ENCODE results near the gene PDE11A. TPM values are rescaled to one million over a fixed set of nuclear protein-coding genes. Genes with fewer than 3 reads are reported as not detected.
A peak's percentile ranks its signal among the peaks of the same experiment; 100 is the strongest.

The PDE11A gene
- total and polyA plus RNA-seq, 2 of the 13 experiments (the other 11 are each of a cell fraction or from before 2014, with no cell fraction given): 1.2 to 1.7 TPM

DNA sequence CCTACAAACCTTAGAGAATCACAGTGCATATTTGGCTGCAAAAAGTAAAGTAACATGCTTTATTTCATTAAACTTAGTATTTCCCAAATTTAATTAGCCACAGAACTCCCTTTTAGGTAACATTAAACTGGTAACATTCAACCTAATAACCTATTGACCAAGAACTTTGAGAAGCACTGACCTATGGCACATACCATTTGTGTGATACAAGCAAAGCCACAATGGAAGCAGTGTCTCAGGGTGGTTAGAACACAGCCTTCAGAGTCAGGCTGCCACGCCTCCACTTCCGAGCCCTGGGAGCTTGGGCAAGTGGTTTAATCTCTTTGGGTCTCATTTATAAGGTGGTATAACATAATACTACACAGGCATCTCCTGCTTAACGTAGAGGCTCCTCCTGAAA lies 301.4 kb downstream of the PDE11A start (continued):
- TF ChIP-seq ZMYM2 (CRISPR knock-in tag; IDR thresholded peaks at IDR 0.05): peak; percentile 63; the same call in 1 of the 2 replicates
- TF ChIP-seq ZNF547 (CRISPR knock-in tag; IDR thresholded peaks at IDR 0.05): no peak
- peak; percentile 53; the same call in 1 of the 2 replicates for TF ChIP-seq SOX5 (CRISPR knock-in tag; IDR thresholded peaks at IDR 0.05; ENCODE audit: borderline replicate concordance)
- TF ChIP-seq, protein P1, sequence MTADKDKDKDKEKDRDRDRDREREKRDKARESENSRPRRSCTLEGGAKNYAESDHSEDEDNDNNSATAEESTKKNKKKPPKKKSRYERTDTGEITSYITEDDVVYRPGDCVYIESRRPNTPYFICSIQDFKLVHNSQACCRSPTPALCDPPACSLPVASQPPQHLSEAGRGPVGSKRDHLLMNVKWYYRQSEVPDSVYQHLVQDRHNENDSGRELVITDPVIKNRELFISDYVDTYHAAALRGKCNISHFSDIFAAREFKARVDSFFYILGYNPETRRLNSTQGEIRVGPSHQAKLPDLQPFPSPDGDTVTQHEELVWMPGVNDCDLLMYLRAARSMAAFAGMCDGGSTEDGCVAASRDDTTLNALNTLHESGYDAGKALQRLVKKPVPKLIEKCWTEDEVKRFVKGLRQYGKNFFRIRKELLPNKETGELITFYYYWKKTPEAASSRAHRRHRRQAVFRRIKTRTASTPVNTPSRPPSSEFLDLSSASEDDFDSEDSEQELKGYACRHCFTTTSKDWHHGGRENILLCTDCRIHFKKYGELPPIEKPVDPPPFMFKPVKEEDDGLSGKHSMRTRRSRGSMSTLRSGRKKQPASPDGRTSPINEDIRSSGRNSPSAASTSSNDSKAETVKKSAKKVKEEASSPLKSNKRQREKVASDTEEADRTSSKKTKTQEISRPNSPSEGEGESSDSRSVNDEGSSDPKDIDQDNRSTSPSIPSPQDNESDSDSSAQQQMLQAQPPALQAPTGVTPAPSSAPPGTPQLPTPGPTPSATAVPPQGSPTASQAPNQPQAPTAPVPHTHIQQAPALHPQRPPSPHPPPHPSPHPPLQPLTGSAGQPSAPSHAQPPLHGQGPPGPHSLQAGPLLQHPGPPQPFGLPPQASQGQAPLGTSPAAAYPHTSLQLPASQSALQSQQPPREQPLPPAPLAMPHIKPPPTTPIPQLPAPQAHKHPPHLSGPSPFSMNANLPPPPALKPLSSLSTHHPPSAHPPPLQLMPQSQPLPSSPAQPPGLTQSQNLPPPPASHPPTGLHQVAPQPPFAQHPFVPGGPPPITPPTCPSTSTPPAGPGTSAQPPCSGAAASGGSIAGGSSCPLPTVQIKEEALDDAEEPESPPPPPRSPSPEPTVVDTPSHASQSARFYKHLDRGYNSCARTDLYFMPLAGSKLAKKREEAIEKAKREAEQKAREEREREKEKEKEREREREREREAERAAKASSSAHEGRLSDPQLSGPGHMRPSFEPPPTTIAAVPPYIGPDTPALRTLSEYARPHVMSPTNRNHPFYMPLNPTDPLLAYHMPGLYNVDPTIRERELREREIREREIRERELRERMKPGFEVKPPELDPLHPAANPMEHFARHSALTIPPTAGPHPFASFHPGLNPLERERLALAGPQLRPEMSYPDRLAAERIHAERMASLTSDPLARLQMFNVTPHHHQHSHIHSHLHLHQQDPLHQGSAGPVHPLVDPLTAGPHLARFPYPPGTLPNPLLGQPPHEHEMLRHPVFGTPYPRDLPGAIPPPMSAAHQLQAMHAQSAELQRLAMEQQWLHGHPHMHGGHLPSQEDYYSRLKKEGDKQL (CRISPR knock-in tag; IDR thresholded peaks at IDR 0.05; ENCODE audit: low read depth): no peak
- TF ChIP-seq ATAD3A (CRISPR knock-in tag; IDR thresholded peaks at IDR 0.05): no peak
- no peak for TF ChIP-seq MYNN (CRISPR knock-in tag; IDR thresholded peaks at IDR 0.05; ENCODE audit: low read depth)
- TF ChIP-seq ZNF124 (CRISPR knock-in tag; IDR thresholded peaks at IDR 0.05): no peak
- TF ChIP-seq ZNF207 (IDR thresholded peaks at IDR 0.05; ENCODE audit: borderline replicate concordance): no peak
- TF ChIP-seq ZNF260 (CRISPR knock-in tag; IDR thresholded peaks at IDR 0.05; ENCODE audit: borderline replicate concordance, low read depth): no peak
- TF ChIP-seq, protein P2, sequence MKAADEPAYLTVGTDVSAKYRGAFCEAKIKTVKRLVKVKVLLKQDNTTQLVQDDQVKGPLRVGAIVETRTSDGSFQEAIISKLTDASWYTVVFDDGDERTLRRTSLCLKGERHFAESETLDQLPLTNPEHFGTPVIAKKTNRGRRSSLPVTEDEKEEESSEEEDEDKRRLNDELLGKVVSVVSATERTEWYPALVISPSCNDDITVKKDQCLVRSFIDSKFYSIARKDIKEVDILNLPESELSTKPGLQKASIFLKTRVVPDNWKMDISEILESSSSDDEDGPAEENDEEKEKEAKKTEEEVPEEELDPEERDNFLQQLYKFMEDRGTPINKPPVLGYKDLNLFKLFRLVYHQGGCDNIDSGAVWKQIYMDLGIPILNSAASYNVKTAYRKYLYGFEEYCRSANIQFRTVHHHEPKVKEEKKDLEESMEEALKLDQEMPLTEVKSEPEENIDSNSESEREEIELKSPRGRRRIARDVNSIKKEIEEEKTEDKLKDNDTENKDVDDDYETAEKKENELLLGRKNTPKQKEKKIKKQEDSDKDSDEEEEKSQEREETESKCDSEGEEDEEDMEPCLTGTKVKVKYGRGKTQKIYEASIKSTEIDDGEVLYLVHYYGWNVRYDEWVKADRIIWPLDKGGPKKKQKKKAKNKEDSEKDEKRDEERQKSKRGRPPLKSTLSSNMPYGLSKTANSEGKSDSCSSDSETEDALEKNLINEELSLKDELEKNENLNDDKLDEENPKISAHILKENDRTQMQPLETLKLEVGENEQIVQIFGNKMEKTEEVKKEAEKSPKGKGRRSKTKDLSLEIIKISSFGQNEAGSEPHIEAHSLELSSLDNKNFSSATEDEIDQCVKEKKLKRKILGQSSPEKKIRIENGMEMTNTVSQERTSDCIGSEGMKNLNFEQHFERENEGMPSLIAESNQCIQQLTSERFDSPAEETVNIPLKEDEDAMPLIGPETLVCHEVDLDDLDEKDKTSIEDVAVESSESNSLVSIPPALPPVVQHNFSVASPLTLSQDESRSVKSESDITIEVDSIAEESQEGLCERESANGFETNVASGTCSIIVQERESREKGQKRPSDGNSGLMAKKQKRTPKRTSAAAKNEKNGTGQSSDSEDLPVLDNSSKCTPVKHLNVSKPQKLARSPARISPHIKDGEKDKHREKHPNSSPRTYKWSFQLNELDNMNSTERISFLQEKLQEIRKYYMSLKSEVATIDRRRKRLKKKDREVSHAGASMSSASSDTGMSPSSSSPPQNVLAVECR (CRISPR knock-in tag; IDR thresholded peaks at IDR 0.05; ENCODE audit: borderline replicate concordance): no peak
- no peak for TF ChIP-seq CCDC6 (CRISPR knock-in tag; IDR thresholded peaks at IDR 0.05)
- no peak for TF ChIP-seq FOXA1 (IDR thresholded peaks at IDR 0.05)
- TF ChIP-seq FOXA1 (CRISPR knock-in tag; IDR thresholded peaks at IDR 0.05): peak; percentile 11; the same call in 1 of the 2 replicates
- no peak for TF ChIP-seq ARNT2 (CRISPR knock-in tag; IDR thresholded peaks at IDR 0.05; ENCODE audit: low read depth)
- no peak for TF ChIP-seq SNAPC2 (CRISPR knock-in tag; IDR thresholded peaks at IDR 0.05)
- TF ChIP-seq ZNF17 (CRISPR knock-in tag; IDR thresholded peaks at IDR 0.05): no peak
- no peak for TF ChIP-seq KAT7 (CRISPR knock-in tag; IDR thresholded peaks at IDR 0.05; ENCODE audit: borderline replicate concordance)
- peak; percentile 71 for TF ChIP-seq HMG20A (CRISPR knock-in tag; IDR thresholded peaks at IDR 0.05; ENCODE audit: borderline replicate concordance)
- TF ChIP-seq, protein P3, sequence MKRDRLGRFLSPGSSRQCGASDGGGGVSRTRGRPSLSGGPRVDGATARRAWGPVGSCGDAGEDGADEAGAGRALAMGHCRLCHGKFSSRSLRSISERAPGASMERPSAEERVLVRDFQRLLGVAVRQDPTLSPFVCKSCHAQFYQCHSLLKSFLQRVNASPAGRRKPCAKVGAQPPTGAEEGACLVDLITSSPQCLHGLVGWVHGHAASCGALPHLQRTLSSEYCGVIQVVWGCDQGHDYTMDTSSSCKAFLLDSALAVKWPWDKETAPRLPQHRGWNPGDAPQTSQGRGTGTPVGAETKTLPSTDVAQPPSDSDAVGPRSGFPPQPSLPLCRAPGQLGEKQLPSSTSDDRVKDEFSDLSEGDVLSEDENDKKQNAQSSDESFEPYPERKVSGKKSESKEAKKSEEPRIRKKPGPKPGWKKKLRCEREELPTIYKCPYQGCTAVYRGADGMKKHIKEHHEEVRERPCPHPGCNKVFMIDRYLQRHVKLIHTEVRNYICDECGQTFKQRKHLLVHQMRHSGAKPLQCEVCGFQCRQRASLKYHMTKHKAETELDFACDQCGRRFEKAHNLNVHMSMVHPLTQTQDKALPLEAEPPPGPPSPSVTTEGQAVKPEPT (CRISPR knock-in tag; IDR thresholded peaks at IDR 0.05; ENCODE audit: low read depth): no peak
- no peak for TF ChIP-seq MAZ (IDR thresholded peaks at IDR 0.05; ENCODE audit: borderline replicate concordance, low read depth, low read length)
- no peak for TF ChIP-seq MAZ (CRISPR knock-in tag; IDR thresholded peaks at IDR 0.05; ENCODE audit: low read depth)
- peak; percentile 79 for TF ChIP-seq JUN (CRISPR knock-in tag; IDR thresholded peaks at IDR 0.05)
